GM10266 (cell line): ENCODE data around the gene STAB1.

Experiments used
- DNase-seq: peaks from one replicate; pipeline ENCODE4 v3.0.0; 2012; ENCODE audit errors: extremely low spot score
- TF ChIP-seq, protein P1 (sequence below): IDR thresholded peaks from 2 replicates; pipeline ENCODE4 v1.5.1; 2012; ENCODE audit warnings: mild to moderate bottlenecking, low read depth; ENCODE audit not compliant: control insufficient read depth, insufficient read depth; ENCODE audit errors: missing control alignments

STAB1 gene

GRCh38 chr3:52483081-52483480 is 12.1 kb upstream of the STAB1 start:
- TF ChIP-seq, protein P1, sequence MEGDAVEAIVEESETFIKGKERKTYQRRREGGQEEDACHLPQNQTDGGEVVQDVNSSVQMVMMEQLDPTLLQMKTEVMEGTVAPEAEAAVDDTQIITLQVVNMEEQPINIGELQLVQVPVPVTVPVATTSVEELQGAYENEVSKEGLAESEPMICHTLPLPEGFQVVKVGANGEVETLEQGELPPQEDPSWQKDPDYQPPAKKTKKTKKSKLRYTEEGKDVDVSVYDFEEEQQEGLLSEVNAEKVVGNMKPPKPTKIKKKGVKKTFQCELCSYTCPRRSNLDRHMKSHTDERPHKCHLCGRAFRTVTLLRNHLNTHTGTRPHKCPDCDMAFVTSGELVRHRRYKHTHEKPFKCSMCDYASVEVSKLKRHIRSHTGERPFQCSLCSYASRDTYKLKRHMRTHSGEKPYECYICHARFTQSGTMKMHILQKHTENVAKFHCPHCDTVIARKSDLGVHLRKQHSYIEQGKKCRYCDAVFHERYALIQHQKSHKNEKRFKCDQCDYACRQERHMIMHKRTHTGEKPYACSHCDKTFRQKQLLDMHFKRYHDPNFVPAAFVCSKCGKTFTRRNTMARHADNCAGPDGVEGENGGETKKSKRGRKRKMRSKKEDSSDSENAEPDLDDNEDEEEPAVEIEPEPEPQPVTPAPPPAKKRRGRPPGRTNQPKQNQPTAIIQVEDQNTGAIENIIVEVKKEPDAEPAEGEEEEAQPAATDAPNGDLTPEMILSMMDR, result no peak
- no peak for DNase-seq

- TF ChIP-seq, protein P1, result no peak
- DNase-seq, result no peak
Measured at GRCh38 chr3:52483577-52484381, 11.4 kb upstream of the STAB1 start.

DNA sequence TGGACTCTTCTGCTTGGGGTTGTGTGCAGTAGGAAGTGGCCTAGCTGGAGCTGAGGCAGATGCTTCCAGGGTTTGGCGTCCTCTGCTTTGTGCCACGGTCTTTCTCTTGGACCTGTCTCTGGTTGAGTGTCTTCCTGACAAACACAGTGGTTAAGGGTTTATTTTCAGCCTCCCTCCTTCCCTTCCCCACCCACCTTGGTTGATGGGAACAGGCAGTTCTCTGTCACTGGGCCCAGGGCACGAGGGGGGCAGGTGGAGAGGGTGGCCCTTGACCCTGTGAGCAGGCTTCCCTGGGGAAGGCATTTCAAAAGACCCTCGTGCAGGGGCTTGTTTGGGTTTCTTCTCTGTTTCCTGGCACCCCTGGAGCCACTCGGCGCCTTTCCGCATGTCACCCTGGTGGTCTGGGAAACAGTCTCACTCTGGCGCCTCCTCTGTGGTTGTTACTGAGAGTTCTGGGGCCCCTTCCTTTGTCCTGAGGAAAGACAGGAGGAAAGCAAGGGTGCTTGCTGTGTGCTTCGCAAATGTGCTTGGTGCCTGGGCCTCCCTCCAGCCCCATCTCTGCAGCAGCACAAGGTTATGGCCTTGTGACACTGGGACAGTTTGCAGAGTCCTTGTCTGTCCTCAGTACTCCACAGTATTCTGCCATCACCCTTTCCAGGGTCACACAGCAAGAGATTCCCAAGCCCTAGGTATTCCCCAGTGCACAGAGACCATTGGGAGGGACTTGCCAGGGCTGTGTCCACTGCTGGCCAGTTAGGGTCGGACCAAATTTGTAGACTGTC is 10.3 kb upstream of the STAB1 start:
- TF ChIP-seq, protein P1, result no peak
- DNase-seq, result no peak

GRCh38 chr3:52487050-52487787 is 7.9 kb upstream of the STAB1 start:
- TF ChIP-seq, protein P1, result no peak
- no peak for DNase-seq

GRCh38 chr3:52487788-52488691 is 7.1 kb upstream of the STAB1 start:
- TF ChIP-seq, protein P1, result no peak
- no peak for DNase-seq

DNA sequence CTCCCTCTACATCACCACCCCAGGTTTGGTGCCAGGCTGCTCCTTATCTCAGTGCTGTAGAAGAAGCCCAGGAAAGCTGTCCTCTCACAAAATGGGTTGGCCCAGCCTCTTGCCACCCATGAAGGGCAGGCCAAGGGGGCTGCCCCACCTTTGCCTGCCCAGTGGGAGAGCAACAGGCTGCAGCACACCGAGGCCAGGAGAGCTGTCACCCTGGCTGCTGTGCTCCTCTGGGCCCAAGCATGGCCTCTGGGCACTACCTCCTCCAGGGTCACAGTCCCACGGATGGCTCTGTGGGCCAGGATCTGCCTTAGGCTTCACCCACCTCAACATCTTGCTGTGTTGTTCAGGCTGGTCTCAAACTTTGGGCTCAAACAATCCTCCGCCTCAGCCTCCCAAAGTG is 6.4 kb upstream of the STAB1 start:
- TF ChIP-seq, protein P1, result no peak
- DNase-seq, result no peak
